ENCODE results near the gene ANGPTL4. TPM values are rescaled to one million over a fixed set of nuclear protein-coding genes. Genes with fewer than 3 reads are reported as not detected.
"Not testable (repeated sequence)": the region's sequence is repeated elsewhere in the genome, so short reads cannot be mapped to it uniquely, and the experiment has no call there.

The ANGPTL4 gene, protein sequence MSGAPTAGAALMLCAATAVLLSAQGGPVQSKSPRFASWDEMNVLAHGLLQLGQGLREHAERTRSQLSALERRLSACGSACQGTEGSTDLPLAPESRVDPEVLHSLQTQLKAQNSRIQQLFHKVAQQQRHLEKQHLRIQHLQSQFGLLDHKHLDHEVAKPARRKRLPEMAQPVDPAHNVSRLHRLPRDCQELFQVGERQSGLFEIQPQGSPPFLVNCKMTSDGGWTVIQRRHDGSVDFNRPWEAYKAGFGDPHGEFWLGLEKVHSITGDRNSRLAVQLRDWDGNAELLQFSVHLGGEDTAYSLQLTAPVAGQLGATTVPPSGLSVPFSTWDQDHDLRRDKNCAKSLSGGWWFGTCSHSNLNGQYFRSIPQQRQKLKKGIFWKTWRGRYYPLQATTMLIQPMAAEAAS
- total RNA-seq (1.7 and 6.7 TPM in 2 replicates), polyA plus RNA-seq (6.0 and 6.6 TPM in 2 replicates), polyA minus RNA-seq (ENCODE audit: low replicate concordance) (2.5 and 5.8 TPM in 2 replicates)
- 7.1 and 8.1 TPM in 2 replicates for polyA plus RNA-seq (2012)

DNA sequence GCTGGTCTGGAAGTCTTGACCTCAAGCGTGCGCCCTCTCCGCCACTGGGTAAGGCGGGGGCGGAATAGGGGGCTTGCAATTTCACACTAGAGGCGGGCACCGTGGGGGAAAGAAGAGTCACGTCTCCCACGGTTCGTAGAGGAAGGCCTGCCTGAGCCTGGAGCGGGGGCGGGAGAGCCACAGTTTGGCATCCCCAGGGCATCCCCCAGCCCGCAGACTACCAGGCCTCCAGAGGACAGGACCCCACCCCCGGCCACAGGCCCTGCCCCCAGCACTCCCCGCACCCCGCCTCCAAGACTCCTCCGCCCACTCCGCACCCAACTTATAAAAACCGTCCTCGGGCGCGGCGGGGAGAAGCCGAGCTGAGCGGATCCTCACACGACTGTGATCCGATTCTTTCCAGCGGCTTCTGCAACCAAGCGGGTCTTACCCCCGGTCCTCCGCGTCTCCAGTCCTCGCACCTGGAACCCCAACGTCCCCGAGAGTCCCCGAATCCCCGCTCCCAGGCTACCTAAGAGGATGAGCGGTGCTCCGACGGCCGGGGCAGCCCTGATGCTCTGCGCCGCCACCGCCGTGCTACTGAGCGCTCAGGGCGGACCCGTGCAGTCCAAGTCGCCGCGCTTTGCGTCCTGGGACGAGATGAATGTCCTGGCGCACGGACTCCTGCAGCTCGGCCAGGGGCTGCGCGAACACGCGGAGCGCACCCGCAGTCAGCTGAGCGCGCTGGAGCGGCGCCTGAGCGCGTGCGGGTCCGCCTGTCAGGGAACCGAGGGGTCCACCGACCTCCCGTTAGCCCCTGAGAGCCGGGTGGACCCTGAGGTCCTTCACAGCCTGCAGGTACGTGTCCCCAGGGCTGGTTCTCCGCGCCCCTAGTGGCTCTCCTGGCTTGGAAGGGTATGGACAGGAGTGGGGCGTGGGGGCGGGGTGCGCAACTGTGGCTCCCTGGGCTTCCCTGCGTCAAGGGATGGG lies at the start of gene ANGPTL4:
TSS of gene ANGPTL4 (plus strand) at position 353 of the 969 bp plus-strand sequence. CDS start at position 520, 167 bp downstream.
- Histone ChIP-seq H2AFZ (ENCODE audit: low read length) (peak within 1 kb of the TSS; percentile 32), H3K4me1 (ENCODE audit: control insufficient read depth, extremely low read depth, insufficient read depth, low read length) (peaks cover 25% of the 10 kb centered on the region), H4K20me1 (ENCODE audit: control insufficient read depth, extremely low read depth, insufficient read depth, low read length) (no peaks in the 10 kb centered on the region), H3K27me3 (ENCODE audit: control insufficient read depth, insufficient read depth, low read length) (no peaks in the 10 kb centered on the region), H3K79me2 (ENCODE audit: control insufficient read depth, insufficient read depth, low read length) (no peaks in the 10 kb centered on the region), H3K9ac (ENCODE audit: insufficient read depth, low read length) (peak within 1 kb of the TSS; percentile 77), H3K27ac (ENCODE audit: insufficient read depth, low read length) (peak within 1 kb of the TSS; percentile 79), H3K36me3 (ENCODE audit: control insufficient read depth, insufficient read depth, low read length) (no peaks in the 10 kb centered on the region), H3K4me2 (ENCODE audit: extremely low read depth, insufficient read depth, low read length) (peak within 1 kb of the TSS; percentile 69), H3K9me3 (ENCODE audit: control insufficient read depth, insufficient read depth, low read depth, low read length) (no peaks in the 10 kb centered on the region), H3K4me3 (replicated peaks in 1 of 4; ENCODE audit: control extremely low read depth in 1 of 4, insufficient read depth in 1 of 4, low read depth in 3 of 4, low read length in 4 of 4) (peak within 1 kb of the TSS; percentile 52 to 73 (median 60))
- TF ChIP-seq, protein P1, sequence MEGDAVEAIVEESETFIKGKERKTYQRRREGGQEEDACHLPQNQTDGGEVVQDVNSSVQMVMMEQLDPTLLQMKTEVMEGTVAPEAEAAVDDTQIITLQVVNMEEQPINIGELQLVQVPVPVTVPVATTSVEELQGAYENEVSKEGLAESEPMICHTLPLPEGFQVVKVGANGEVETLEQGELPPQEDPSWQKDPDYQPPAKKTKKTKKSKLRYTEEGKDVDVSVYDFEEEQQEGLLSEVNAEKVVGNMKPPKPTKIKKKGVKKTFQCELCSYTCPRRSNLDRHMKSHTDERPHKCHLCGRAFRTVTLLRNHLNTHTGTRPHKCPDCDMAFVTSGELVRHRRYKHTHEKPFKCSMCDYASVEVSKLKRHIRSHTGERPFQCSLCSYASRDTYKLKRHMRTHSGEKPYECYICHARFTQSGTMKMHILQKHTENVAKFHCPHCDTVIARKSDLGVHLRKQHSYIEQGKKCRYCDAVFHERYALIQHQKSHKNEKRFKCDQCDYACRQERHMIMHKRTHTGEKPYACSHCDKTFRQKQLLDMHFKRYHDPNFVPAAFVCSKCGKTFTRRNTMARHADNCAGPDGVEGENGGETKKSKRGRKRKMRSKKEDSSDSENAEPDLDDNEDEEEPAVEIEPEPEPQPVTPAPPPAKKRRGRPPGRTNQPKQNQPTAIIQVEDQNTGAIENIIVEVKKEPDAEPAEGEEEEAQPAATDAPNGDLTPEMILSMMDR (conservative IDR thresholded peaks at IDR 0.05 in 1 of 2, IDR thresholded peaks at IDR 0.05 in 1 of 2; ENCODE audit: low read depth in 1 of 2, low read length in 2 of 2), result peak in 1 of 2 donors; percentile 13
- TF ChIP-seq EZH2 (IDR thresholded peaks at IDR 0.05; ENCODE audit: low read length, missing control alignments), result no peak
- DNase-seq (ENCODE audit: low read depth in 2 of 2), result peak; percentile 50 to 71

DNA sequence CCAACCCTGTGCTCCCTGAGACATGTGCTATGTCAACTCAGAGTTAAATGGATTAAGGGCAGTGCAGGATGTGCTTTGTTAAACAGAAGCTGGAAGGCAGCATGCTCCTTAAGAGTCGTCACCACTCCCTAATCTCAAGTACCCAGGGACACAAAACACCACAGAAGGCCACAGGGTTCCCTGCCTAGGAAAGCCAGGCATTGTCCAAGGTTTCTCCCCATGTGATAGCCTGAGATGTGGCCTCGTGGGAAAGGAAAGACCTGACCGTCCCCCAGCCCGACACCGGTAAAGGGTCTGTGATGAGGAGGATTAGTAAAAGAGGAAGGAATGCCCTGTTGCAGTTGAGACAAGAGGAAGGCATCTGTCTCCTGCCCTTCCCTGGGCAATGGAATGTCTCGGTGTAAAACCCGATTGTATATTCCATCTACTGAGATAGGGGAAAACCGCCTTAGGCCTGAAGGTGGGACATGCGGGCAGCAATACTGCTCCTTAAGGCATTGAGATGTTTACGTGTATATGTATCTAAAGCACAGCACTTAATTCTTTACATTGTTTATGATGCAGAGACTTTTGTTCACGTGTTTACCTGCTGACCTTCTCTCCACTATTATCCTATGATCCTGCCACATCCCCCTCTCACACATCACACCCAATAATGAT lies 48.8 kb upstream of the ANGPTL4 start:
- H2AFZ ChIP-seq (ENCODE audit: low read length); H3K27ac ChIP-seq (ENCODE audit: insufficient read depth, low read length); H4K20me1 ChIP-seq (ENCODE audit: control insufficient read depth, extremely low read depth, insufficient read depth, low read length); H3K4me1 ChIP-seq (ENCODE audit: control insufficient read depth, extremely low read depth, insufficient read depth, low read length); H3K36me3 ChIP-seq (ENCODE audit: control insufficient read depth, insufficient read depth, low read length); H3K79me2 ChIP-seq (ENCODE audit: control insufficient read depth, insufficient read depth, low read length); H3K9ac ChIP-seq (ENCODE audit: insufficient read depth, low read length); H3K9me3 ChIP-seq (ENCODE audit: control insufficient read depth, insufficient read depth, low read depth, low read length); H3K4me3 ChIP-seq (replicated peaks in 1 of 4; ENCODE audit: control extremely low read depth in 1 of 4, insufficient read depth in 1 of 4, low read depth in 3 of 4, low read length in 4 of 4); DNase-seq (ENCODE audit: low read depth in 2 of 2); H3K4me2 ChIP-seq (ENCODE audit: extremely low read depth, insufficient read depth, low read length); H3K27me3 ChIP-seq (ENCODE audit: control insufficient read depth, insufficient read depth, low read length): not testable (repeated sequence)

DNA sequence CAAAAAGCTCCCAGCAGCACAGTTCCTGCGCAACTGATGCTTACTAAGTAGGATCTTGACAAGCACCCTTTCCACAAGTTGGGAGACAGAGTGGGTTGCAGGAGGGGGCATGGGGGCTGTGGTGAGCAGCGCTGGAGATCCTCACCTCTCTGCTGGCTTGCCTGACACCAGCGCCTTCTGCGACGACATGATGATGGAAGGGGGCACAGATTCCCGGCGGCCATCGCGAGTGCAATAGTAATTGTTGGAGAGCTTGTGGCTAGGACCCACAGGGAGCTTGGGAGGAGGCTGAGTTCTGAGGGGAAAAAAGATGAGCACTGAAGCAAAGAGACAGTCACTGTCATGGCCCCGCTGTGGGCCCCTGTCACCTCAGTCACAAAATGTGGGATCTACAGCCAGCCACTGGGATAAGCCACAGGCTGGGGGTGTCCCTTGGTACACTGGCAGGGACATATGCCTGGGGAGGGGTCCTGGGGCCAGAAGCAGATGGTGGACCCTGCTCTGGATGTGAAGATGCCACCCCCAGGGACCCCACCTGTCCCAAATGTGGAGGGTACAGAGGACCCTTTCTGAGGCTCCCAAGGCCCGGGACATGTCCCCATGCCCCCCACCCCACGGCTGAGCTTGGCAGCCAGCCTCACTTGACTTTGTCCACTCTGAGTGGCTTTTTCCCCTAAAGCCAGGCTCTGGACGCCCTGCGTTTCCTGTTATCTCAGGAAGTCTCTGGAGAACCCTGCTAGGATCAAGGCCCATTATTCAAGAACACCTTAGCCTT lies 47.4 kb upstream of the ANGPTL4 start:
- Histone ChIP-seq H3K27me3 (ENCODE audit: control insufficient read depth, insufficient read depth, low read length) (no peaks in the 10 kb centered on the region), H3K36me3 (ENCODE audit: control insufficient read depth, insufficient read depth, low read length) (peaks cover 4% of the 10 kb centered on the region), H3K4me1 (ENCODE audit: control insufficient read depth, extremely low read depth, insufficient read depth, low read length) (peaks cover 2% of the 10 kb centered on the region), H3K4me2 (ENCODE audit: extremely low read depth, insufficient read depth, low read length) (no peak overlapping the region), H3K4me3 (replicated peaks in 1 of 4; ENCODE audit: control extremely low read depth in 1 of 4, insufficient read depth in 1 of 4, low read depth in 3 of 4, low read length in 4 of 4) (no peak overlapping the region), H3K9me3 (ENCODE audit: control insufficient read depth, insufficient read depth, low read depth, low read length) (no peaks in the 10 kb centered on the region), H2AFZ (ENCODE audit: low read length) (no peak overlapping the region), H3K27ac (ENCODE audit: insufficient read depth, low read length) (no peak overlapping the region), H3K9ac (ENCODE audit: insufficient read depth, low read length) (no peak overlapping the region), H4K20me1 (ENCODE audit: control insufficient read depth, extremely low read depth, insufficient read depth, low read length) (no peaks in the 10 kb centered on the region), H3K79me2 (ENCODE audit: control insufficient read depth, insufficient read depth, low read length) (peaks cover 17% of the 10 kb centered on the region)
- TF ChIP-seq, protein P1 (conservative IDR thresholded peaks at IDR 0.05 in 1 of 2, IDR thresholded peaks at IDR 0.05 in 1 of 2; ENCODE audit: low read depth in 1 of 2, low read length in 2 of 2), result no peak
- no peak for TF ChIP-seq EZH2 (IDR thresholded peaks at IDR 0.05; ENCODE audit: low read length, missing control alignments)
- DNase-seq (ENCODE audit: low read depth in 2 of 2), result no peak

DNA sequence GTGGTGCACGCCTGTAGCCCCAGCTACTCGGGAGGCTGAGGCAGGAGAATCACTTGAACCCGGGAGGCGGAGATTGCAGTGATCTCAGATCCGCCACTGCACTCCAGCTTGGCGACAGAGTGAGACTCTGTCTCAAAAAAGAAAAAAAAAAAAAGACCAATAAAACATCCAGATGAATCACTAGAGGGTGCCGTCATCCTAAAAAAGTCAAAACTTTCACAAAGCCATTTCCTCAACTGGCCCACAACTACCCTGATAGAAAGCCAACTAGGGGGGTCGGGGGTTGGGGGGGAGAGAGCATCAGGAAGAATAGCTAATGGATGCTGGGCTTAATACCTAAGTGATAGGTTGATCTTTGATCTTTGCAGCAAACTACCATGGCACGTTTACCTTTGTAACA lies 45.1 kb upstream of the ANGPTL4 start:
- H3K27me3 ChIP-seq (ENCODE audit: control insufficient read depth, insufficient read depth, low read length); H3K4me3 ChIP-seq (replicated peaks in 1 of 4; ENCODE audit: control extremely low read depth in 1 of 4, insufficient read depth in 1 of 4, low read depth in 3 of 4, low read length in 4 of 4); H3K9ac ChIP-seq (ENCODE audit: insufficient read depth, low read length); H2AFZ ChIP-seq (ENCODE audit: low read length); H3K27ac ChIP-seq (ENCODE audit: insufficient read depth, low read length); H3K9me3 ChIP-seq (ENCODE audit: control insufficient read depth, insufficient read depth, low read depth, low read length); DNase-seq (ENCODE audit: low read depth in 2 of 2); H3K4me2 ChIP-seq (ENCODE audit: extremely low read depth, insufficient read depth, low read length); H4K20me1 ChIP-seq (ENCODE audit: control insufficient read depth, extremely low read depth, insufficient read depth, low read length): not testable (repeated sequence)
- H3K4me1 ChIP-seq (ENCODE audit: control insufficient read depth, extremely low read depth, insufficient read depth, low read length), result peaks cover 11% of the 10 kb centered on the region
- peaks cover 37% of the 10 kb centered on the region for H3K79me2 ChIP-seq (ENCODE audit: control insufficient read depth, insufficient read depth, low read length)
- H3K36me3 ChIP-seq (ENCODE audit: control insufficient read depth, insufficient read depth, low read length), result peaks cover 13% of the 10 kb centered on the region
